CD14-positive monocyte (primary cell): Measurements from ENCODE around the gene ACER2. TPM values are rescaled to one million over a fixed set of nuclear protein-coding genes. Genes with fewer than 3 reads are reported as not detected.

Experiments used
- DNase-seq, 3 donors: peaks; one replicate each; pipeline ENCODE4 v3.0.0-alpha.2; 2011 to 2022
- H2AFZ ChIP-seq: 2 replicates; pipeline ENCODE4 v1.6.0; 2012; ENCODE audit warnings: mild to moderate bottlenecking, low read depth, low read length, inconsistent platforms; ENCODE audit not compliant: insufficient read depth, poor library complexity, severe bottlenecking
- H3K27ac ChIP-seq, 2 donors: 1 replicate in 1 of 2; 2 replicates in 1 of 2; pipeline ENCODE4 v1.5.1; 2012 to 2013; ENCODE audit warnings: low read length in 2 of 2, control low read depth in 1 of 2, inconsistent platforms in 1 of 2, low read depth in 1 of 2, mild to moderate bottlenecking in 1 of 2
- H3K27me3 ChIP-seq, 2 donors: one replicate each; pipeline versions ENCODE4 v1.6.0 to v1.6.1; 2011 to 2013; ENCODE audit warnings: low read length in 2 of 2; ENCODE audit not compliant: control insufficient read depth in 2 of 2, insufficient read depth in 2 of 2
- H3K36me3 ChIP-seq, 2 donors: replicated peaks in 1 of 2; 1 replicate in 1 of 2; 2 replicates in 1 of 2; pipeline versions ENCODE4 v1.5.1 to v1.6.1; 2012 to 2013; ENCODE audit warnings: low read length in 2 of 2, control low read depth in 1 of 2, inconsistent platforms in 1 of 2, mild to moderate bottlenecking in 1 of 2; ENCODE audit not compliant: insufficient read depth in 2 of 2, control insufficient read depth in 1 of 2
- H3K4me1 ChIP-seq, 2 donors: 1 replicate in 1 of 2; 2 replicates in 1 of 2; pipeline versions ENCODE4 v1.5.1 to v1.6.1; 2012 to 2013; ENCODE audit warnings: low read length in 2 of 2, control low read depth in 1 of 2, inconsistent platforms in 1 of 2, mild to moderate bottlenecking in 1 of 2, moderate library complexity in 1 of 2; ENCODE audit not compliant: insufficient read depth in 2 of 2, control insufficient read depth in 1 of 2
- H3K4me2 ChIP-seq: replicated peaks from 2 replicates; pipeline ENCODE3; 2012; ENCODE audit warnings: low read length, moderate library complexity, mild to moderate bottlenecking; ENCODE audit not compliant: poor library complexity, severe bottlenecking; ENCODE audit errors: extremely low read depth
- H3K4me3 ChIP-seq, 3 experiments: fragments of 200-600 bp in 1 of 3; sonication (generic) in 1 of 3; replicated peaks in 1 of 3; 1 replicate in 2 of 3; 2 replicates in 1 of 3; pipeline ENCODE4 v1.5.1; 2011 to 2013; ENCODE audit warnings: low read length in 3 of 3, mild to moderate bottlenecking in 3 of 3, control low read depth in 2 of 3, low read depth in 2 of 3, inconsistent platforms in 1 of 3, moderate library complexity in 1 of 3
- H3K79me2 ChIP-seq: 2 replicates; pipeline ENCODE4 v1.6.0; 2012; ENCODE audit warnings: mild to moderate bottlenecking, control low read depth, inconsistent platforms, low read length, moderate library complexity; ENCODE audit not compliant: insufficient read depth
- H3K9ac ChIP-seq: 2 replicates; pipeline ENCODE4 v1.6.0; 2017; ENCODE audit warnings: low read length, mild to moderate bottlenecking; ENCODE audit not compliant: insufficient read depth, poor library complexity, severe bottlenecking
- H3K9me3 ChIP-seq, 2 donors: replicated peaks in 1 of 2; 1 replicate in 1 of 2; 2 replicates in 1 of 2; pipeline versions ENCODE4 v1.5.1 to v1.6.1; 2012 to 2013; ENCODE audit warnings: low read length in 2 of 2, control low read depth in 1 of 2; ENCODE audit not compliant: control insufficient read depth in 1 of 2, insufficient read depth in 1 of 2
- H4K20me1 ChIP-seq: 2 replicates; pipeline ENCODE4 v1.6.0; 2012; ENCODE audit warnings: mild to moderate bottlenecking, low read length, control low read depth, moderate library complexity; ENCODE audit not compliant: insufficient read depth
- H3K27ac Mint-ChIP-seq, 7 donors: one replicate each; pipeline ENCODE4 v1.8.0; 2020; ENCODE audit warnings: mild to moderate bottlenecking in 7 of 7, mixed read lengths in 7 of 7, moderate library complexity in 6 of 7, inconsistent platforms in 2 of 7
- H3K27me3 Mint-ChIP-seq, 3 donors: one replicate each; pipeline ENCODE4 v1.8.0; 2021 to 2022; ENCODE audit warnings: low read depth in 3 of 3, mild to moderate bottlenecking in 3 of 3, mixed read lengths in 3 of 3, moderate library complexity in 3 of 3, inconsistent platforms in 1 of 3
- H3K36me3 Mint-ChIP-seq, 2 donors: one replicate each; pipeline ENCODE4 v1.8.0; 2020; ENCODE audit warnings: mixed read lengths in 2 of 2, inconsistent platforms in 1 of 2, mild to moderate bottlenecking in 1 of 2
- H3K4me1 Mint-ChIP-seq: one replicate; pipeline ENCODE4 v1.8.0; 2020; ENCODE audit warnings: mild to moderate bottlenecking, mixed read lengths
- H3K4me3 Mint-ChIP-seq, 2 donors: one replicate each; pipeline ENCODE4 v1.8.0; 2020; ENCODE audit warnings: mild to moderate bottlenecking in 2 of 2, mixed read lengths in 2 of 2, moderate library complexity in 1 of 2
- H3K9me3 Mint-ChIP-seq, 7 donors: one replicate each; pipeline ENCODE4 v1.8.0; 2020 to 2022; ENCODE audit warnings: mixed read lengths in 7 of 7, mild to moderate bottlenecking in 6 of 7, moderate library complexity in 6 of 7, inconsistent platforms in 2 of 7
- WGBS: methylation state at CpG from one replicate; pipeline ENCODE4 v1.1.5; 2013; ENCODE audit warnings: missing lambda C conversion rate; ENCODE audit not compliant: insufficient coverage; 5-methylcytosine and 5-hydroxymethylcytosine counted together
- intact Hi-C, 2 donors: fragments of 100-400 bp; cut with micrococcal nuclease; formaldehyde crosslinking; loops; one replicate each; pipeline versions ENCODE4 v1.15.0 to v1.15.1; 2023
- polyA minus RNA-seq: library from RNA; depleted of rRNA, polyadenylated mRNA; stranded (reverse); fragments of >200 nt; gene quantifications from 2 replicates; pipeline ENCODE4 v1.2.3, GENCODE V29; 2012
- polyA plus RNA-seq, 3 donors: library from polyadenylated mRNA; depleted of rRNA in 1 of 3; unstranded in 2 of 3; stranded (reverse) in 1 of 3; fragments of 300-500 nt in 2 of 3; fragments of >200 nt in 1 of 3; fragmentation: Illumina TruSeq in 2 of 3; gene quantifications; 1 replicate in 2 of 3; 2 replicates in 1 of 3; pipeline ENCODE4 v1.2.3, GENCODE V29; 2012 to 2021
- total RNA-seq, 12 experiments: library from RNA in 1 of 12; stranded (reverse) in 1 of 12; fragments of 120-200 nt in 1 of 12; gene quantifications; one replicate each; pipeline ENCODE4 v1.2.4 and lab custom pipeline; 2013 to 2026; ENCODE audit warnings: mixed read lengths in 6 of 12, inconsistent platforms in 1 of 12
- TF ChIP-seq, protein P1 (sequence below): fragments of 200-600 bp; IDR thresholded peaks from one replicate; pipeline ENCODE4 v1.8.0; 2022; ENCODE audit warnings: antibody characterized with exemption, mild to moderate bottlenecking

Gene ACER2
- total RNA-seq (2013), result 0.50 TPM
- under 1 TPM in 2 of 3 donors, not detected in 1; 0.17 to 0.21 TPM for polyA plus RNA-seq
- polyA minus RNA-seq, result 0.42 and 0.48 TPM in 2 replicates
- 0.14 to 3.3 (median 1.5) reads per million in 11 experiments for total RNA-seq (lab: John Stamatoyannopoulos, UW)

DNA sequence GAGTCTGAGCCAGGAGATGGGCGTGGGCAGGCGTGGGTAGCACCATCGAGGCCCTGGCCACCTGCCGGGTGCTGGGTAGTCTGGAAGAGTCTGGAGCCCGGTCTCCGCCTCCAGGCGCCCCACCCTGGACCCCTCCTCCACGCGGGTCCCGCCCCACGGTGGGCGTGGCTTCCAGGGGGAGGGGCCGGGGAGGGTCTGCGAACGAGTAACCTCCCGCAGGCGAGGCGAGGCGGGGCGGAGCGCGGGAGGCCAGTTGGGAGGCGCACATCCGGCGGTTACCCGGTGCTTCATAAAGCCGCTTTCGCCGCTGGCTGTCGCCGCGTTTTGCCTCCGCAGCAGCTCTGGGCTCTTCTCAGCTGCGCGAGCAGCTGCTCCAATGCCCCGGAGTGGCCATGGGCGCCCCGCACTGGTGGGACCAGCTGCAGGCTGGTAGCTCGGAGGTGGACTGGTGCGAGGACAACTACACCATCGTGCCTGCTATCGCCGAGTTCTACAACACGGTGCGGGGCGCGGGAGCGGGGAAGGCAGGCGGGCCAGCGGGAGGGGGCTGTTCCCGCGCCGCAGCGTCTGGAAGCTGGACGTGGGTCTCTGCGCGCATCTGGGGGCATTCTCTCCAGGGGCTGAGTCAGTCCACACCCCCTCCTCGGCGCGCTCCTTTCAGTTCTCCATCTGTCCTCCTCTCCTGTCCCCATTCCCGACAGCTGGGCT lies at the start of gene ACER2:
Gene ACER2 (plus strand): TSS at position 317 of the 708 bp plus-strand sequence. CDS start 76 bp downstream, at position 393.
- Histone ChIP-seq H3K79me2 (no peaks in the 10 kb centered on the region), H3K9ac (peak within 1 kb of the TSS; percentile 74), H3K4me3 (peak within 1 kb of the TSS; percentile 65 to 91 (median 88)), H3K27ac (peak within 1 kb of the TSS in 1 of 2 donors; percentile 33), H4K20me1 (no peaks in the 10 kb centered on the region), H2AFZ (peak within 1 kb of the TSS; percentile 94), H3K36me3 (no peaks in the 10 kb centered on the region), H3K27me3 (no peaks in the 10 kb centered on the region), H3K9me3 (peaks cover 0 to 7% of the 10 kb centered on the region in 2 donors), H3K4me1 (peaks cover 12 to 16% of the 10 kb centered on the region in 2 donors), H3K4me2 (peak within 1 kb of the TSS; percentile 94)
- H3K27ac Mint-ChIP-seq, result peak within 1 kb of the TSS in 4 of 7 donors; percentile 33 to 66 (median 57)
- H3K36me3 Mint-ChIP-seq, result no peaks in the 10 kb centered on the region
- H3K4me3 Mint-ChIP-seq, result peak within 1 kb of the TSS; percentile 96 to 99
- intact Hi-C loops, result no loop called here
- H3K27me3 Mint-ChIP-seq, result peaks cover 2 to 7% (median 3%) of the 10 kb centered on the region in 3 donors
- peak; percentile 35 to 48 (median 47) for DNase-seq
- TF ChIP-seq, protein P1, sequence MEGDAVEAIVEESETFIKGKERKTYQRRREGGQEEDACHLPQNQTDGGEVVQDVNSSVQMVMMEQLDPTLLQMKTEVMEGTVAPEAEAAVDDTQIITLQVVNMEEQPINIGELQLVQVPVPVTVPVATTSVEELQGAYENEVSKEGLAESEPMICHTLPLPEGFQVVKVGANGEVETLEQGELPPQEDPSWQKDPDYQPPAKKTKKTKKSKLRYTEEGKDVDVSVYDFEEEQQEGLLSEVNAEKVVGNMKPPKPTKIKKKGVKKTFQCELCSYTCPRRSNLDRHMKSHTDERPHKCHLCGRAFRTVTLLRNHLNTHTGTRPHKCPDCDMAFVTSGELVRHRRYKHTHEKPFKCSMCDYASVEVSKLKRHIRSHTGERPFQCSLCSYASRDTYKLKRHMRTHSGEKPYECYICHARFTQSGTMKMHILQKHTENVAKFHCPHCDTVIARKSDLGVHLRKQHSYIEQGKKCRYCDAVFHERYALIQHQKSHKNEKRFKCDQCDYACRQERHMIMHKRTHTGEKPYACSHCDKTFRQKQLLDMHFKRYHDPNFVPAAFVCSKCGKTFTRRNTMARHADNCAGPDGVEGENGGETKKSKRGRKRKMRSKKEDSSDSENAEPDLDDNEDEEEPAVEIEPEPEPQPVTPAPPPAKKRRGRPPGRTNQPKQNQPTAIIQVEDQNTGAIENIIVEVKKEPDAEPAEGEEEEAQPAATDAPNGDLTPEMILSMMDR, result no peak
- peaks cover 2 to 4% (median 3%) of the 10 kb centered on the region in 7 donors for H3K9me3 Mint-ChIP-seq
- H3K4me1 Mint-ChIP-seq, result peaks cover 24% of the 10 kb centered on the region
- 0% methylated on average over 56 of the region's 61 CpGs for WGBS

- Histone ChIP-seq H3K27me3 (no peaks in the 10 kb centered on the region), H3K79me2 (no peaks in the 10 kb centered on the region), H3K27ac (no peak overlapping the region), H3K36me3 (peaks cover 49 to 91% of the 10 kb centered on the region in 2 donors), H3K9me3 (no peaks in the 10 kb centered on the region), H3K4me3 (no peak overlapping the region), H4K20me1 (no peaks in the 10 kb centered on the region), H3K9ac (no peak overlapping the region), H3K4me2 (no peak overlapping the region), H2AFZ (no peak overlapping the region), H3K4me1 (no peaks in the 10 kb centered on the region)
- peak overlapping the region in 2 of 7 donors; percentile 45 to 50 for H3K27ac Mint-ChIP-seq
- H3K4me3 Mint-ChIP-seq, result no peak overlapping the region
- TF ChIP-seq, protein P1, result no peak
- H3K27me3 Mint-ChIP-seq, result peaks cover 0 to 1% (median 0%) of the 10 kb centered on the region in 3 donors
- no peak for DNase-seq
- peaks cover 42 to 62% of the 10 kb centered on the region in 2 donors for H3K36me3 Mint-ChIP-seq
- H3K4me1 Mint-ChIP-seq, result no peaks in the 10 kb centered on the region
- WGBS, result no CpG with 5 or more reads among the region's 2 CpGs
- intact Hi-C loops, result no loop called here
- peaks cover 0 to 2% (median 0%) of the 10 kb centered on the region in 7 donors for H3K9me3 Mint-ChIP-seq
Measured at GRCh38 chr9:19369107-19369506, 39.7 kb upstream of the ACER2 start.
